ENCODE measurements around the gene ZNF385B. TPM values are rescaled to one million over a fixed set of nuclear protein-coding genes. Genes with fewer than 3 reads are reported as not detected.

ZNF385B gene
- total and polyA plus RNA-seq, 10 of the 15 experiments (the other 5 are each of a cell fraction or from before 2014, with no cell fraction given) = not detected

DNA sequence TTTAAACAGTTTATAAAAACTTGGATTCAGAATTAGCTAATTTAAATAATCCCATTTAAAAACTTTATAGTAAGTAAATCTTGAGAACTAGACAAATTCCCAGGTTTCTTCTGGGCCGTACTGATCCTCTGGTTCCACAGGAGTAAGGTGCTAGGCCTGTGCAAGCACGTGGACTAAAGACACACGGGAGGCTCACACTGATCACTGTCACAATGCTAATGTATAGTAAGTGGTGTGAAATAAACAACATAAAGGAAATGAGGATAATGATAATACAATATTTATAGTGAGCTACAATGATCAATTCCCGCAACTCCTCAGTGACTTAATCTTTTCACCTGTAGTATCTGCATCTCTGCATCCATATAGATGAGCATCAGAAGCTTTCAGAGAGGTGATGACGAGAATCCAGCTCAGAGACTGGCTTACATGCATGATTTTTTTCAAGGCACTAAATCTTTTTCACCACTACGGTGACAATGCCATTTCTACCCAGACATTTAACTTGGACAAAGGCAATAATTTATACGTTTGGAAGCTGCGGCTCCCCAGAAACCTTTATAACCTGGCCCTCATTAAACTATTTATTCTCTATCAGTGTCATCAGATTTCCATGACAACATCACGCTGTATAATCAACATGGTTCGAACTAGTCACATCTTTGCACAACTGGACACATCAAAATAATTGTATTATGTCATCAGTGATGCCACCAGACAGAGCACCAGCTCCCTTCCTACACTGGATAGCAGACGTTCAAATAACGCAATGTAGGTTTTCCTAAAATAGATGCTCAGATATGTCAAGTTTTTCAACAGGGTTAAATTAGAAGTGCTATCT is 196.2 kb downstream of the ZNF385B start:
- 28% methylated on average over 12 of the region's 12 CpGs for WGBS (ENCODE audit: insufficient coverage, insufficient replicate concordance, low lambda C conversion rate, missing lambda C conversion rate)
- Histone ChIP-seq H3K4me3 (no peak overlapping the region), H3K9me3 (replicated peaks; ENCODE audit: control insufficient read depth, insufficient read depth, low read length) (no peaks in the 10 kb centered on the region), H3K79me2 (ENCODE audit: control insufficient read depth, insufficient read depth, low read length) (no peaks in the 10 kb centered on the region), H3K27me3 (replicated peaks in 1 of 2; ENCODE audit: control insufficient read depth in 2 of 2, insufficient read depth in 2 of 2, low read length in 1 of 2) (no peaks in the 10 kb centered on the region), H3K4me1 (ENCODE audit: control insufficient read depth, insufficient read depth, low read length) (no peaks in the 10 kb centered on the region), H3K27ac (ENCODE audit: control insufficient read depth, insufficient read depth) (no peak overlapping the region), H3K4me2 (ENCODE audit: control insufficient read depth, insufficient read depth) (no peak overlapping the region), H4K20me1 (ENCODE audit: control insufficient read depth, insufficient read depth) (no peaks in the 10 kb centered on the region), H2AFZ (ENCODE audit: control insufficient read depth, low read depth, low read length) (no peak overlapping the region), H3K9ac (ENCODE audit: control insufficient read depth, insufficient read depth, low read length) (no peak overlapping the region), H3K36me3 (ENCODE audit: control insufficient read depth in 2 of 2, insufficient read depth in 2 of 2, low read length in 1 of 2) (no peaks in the 10 kb centered on the region)
- TF ChIP-seq BHLHE40 (IDR thresholded peaks at IDR 0.05; ENCODE audit: borderline replicate concordance in 1 of 2, low read depth in 2 of 2, low read length in 1 of 2) = no peak
- TF ChIP-seq NR2C2 (IDR thresholded peaks at IDR 0.05; ENCODE audit: borderline replicate concordance, control insufficient read depth, insufficient read length, low read depth) = no peak
- TF ChIP-seq SUPT20H (IDR thresholded peaks at IDR 0.05; ENCODE audit: borderline replicate concordance, control insufficient read depth, low read depth, low read length) = no peak
- no peak for TF ChIP-seq PRDM15 (CRISPR knock-in tag; IDR thresholded peaks at IDR 0.05)
- TF ChIP-seq JUND (IDR thresholded peaks at IDR 0.05; ENCODE audit: low read depth, low read length) = no peak
- no peak for TF ChIP-seq SMC3 (IDR thresholded peaks at IDR 0.05; ENCODE audit: borderline replicate concordance, low read length)
- no peak for TF ChIP-seq KDM1A (IDR thresholded peaks at IDR 0.05; ENCODE audit: borderline replicate concordance)
- TF ChIP-seq, protein P1, sequence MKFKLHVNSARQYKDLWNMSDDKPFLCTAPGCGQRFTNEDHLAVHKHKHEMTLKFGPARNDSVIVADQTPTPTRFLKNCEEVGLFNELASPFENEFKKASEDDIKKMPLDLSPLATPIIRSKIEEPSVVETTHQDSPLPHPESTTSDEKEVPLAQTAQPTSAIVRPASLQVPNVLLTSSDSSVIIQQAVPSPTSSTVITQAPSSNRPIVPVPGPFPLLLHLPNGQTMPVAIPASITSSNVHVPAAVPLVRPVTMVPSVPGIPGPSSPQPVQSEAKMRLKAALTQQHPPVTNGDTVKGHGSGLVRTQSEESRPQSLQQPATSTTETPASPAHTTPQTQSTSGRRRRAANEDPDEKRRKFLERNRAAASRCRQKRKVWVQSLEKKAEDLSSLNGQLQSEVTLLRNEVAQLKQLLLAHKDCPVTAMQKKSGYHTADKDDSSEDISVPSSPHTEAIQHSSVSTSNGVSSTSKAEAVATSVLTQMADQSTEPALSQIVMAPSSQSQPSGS (IDR thresholded peaks at IDR 0.05; ENCODE audit: low read length) = no peak
- no peak for TF ChIP-seq SREBF2 (IDR thresholded peaks at IDR 0.05; ENCODE audit: low read length)
- TF ChIP-seq MTA3 (IDR thresholded peaks at IDR 0.05; ENCODE audit: borderline replicate concordance, low read length) = no peak
- no peak for TF ChIP-seq ETV6 (conservative IDR thresholded peaks at IDR 0.05 in 1 of 2, IDR thresholded peaks at IDR 0.05 in 1 of 2; ENCODE audit: borderline replicate concordance in 1 of 2, low read depth in 1 of 2)
- no peak for TF ChIP-seq EP300 (IDR thresholded peaks at IDR 0.05; ENCODE audit: borderline replicate concordance in 1 of 2, control insufficient read depth in 1 of 2, low read depth in 2 of 2, low read length in 2 of 2)
- ATAC-seq (no peak), FAIRE-seq (no peak), DNase-seq (ENCODE audit: low read depth, low spot score) (no peak)
- CTCF ChIA-PET = no interaction called here
- SMC1A ChIA-PET (ENCODE audit: uncharacterized antibody, unreplicated experiment) = no interaction called here
- RAD21 ChIA-PET (ENCODE audit: unreplicated experiment) = no interaction called here
- in situ Hi-C loops (cut with MboI) = no loop called here
- BruUV-seq (replicated peaks) = no TSS peak
- POLR2A ChIA-PET = interaction anchor here (0.5 kb wide), 1 partner anchor 1866 kb away, joined by 3 read pairs; no protein-coding TSS in a partner anchor
- intact Hi-C loops (cut with micrococcal nuclease; ENCODE audit: unreplicated experiment) = no loop called here
